DMS153 treated with DMSO at 0.1 percent for 48 hours (cell line): ENCODE results near the gene SH3BP5.

Experiments used
- DNase-seq: peaks from one replicate; lab custom pipeline; 2025; ENCODE audit not compliant: unreplicated experiment; lab: John Stamatoyannopoulos, UW

SH3BP5 gene

DNA sequence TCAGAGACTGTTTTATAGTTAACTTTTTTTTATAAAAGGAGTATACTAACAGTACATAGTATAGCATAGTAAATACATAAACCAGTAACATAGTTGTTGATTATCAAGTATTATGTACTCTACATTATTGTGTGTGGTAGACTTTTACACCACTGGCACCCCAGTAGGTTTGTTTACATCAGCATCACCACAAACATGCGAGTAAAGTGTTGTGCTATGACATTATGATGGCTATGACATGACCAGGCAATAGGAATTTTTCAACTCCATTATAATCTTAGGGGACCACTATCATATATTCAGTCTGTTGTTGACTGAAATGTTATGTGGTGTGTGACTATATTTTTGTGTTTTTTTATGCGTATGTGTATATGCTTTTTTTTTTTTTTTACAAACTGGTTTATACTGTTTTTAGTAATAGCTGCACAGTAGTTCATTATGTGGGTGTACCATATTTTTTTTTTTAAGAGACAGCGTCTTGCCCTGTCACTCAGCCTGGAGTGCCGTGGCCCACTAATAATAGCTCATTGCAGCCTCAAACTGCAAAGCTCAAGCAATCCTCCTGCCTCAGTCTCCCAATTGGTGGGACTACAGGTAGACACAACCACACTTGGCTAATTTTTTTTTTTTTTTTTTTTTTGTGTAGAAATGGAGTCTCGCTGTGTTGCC lies 124.4 kb downstream of the SH3BP5 start:
- no peak for DNase-seq

- no peak for DNase-seq
Observed at GRCh38 chr3:15206662-15207576, 125.5 kb downstream of the SH3BP5 start.

GRCh38 chr3:15205934-15206661 lies 126.3 kb downstream of the SH3BP5 start, which contains the start of gene CAPN7:
Gene CAPN7, plus strand, starts transcription at chr3:15206246. Its CDS starts 250 bp downstream, at chr3:15206496.
- DNase-seq: no peak

- no peak for DNase-seq
Observed at GRCh38 chr3:15205482-15205933, 126.9 kb downstream of the SH3BP5 start.
